DMS53 (cell line): ENCODE measurements around the gene STXBP2.
A peak's percentile ranks its signal among the peaks of the same experiment; 100 is the strongest.

Experiments used
- DNase-seq: peaks from one replicate; lab custom pipeline; 2025; lab: John Stamatoyannopoulos, UW

The STXBP2 gene

GRCh38 chr19:7632340-7633203 lies 4.3 kb upstream of the STXBP2 start:
- DNase-seq, result no peak

GRCh38 chr19:7633698-7634097 lies 3.2 kb upstream of the STXBP2 start, which contains the start of gene PCP2:
Gene PCP2 (minus strand): TSS chr19:7633719. CDS start chr19:7633457, 262 bp downstream.
- no peak for DNase-seq

GRCh38 chr19:7635670-7636069 lies 1.2 kb upstream of the STXBP2 start:
- DNase-seq, result no peak

GRCh38 chr19:7636317-7636690 lies 606 bp upstream of the STXBP2 start:
- no peak for DNase-seq

- peak; percentile 52 for DNase-seq
These were observed 705 bp downstream of the STXBP2 start for GRCh38 chr19:7637374-7638256.

GRCh38 chr19:7638802-7639465 lies 2.0 kb downstream of the STXBP2 start:
- no peak for DNase-seq

GRCh38 chr19:7639863-7640348 lies 3.0 kb downstream of the STXBP2 start:
- no peak for DNase-seq

- no peak for DNase-seq
These were observed 3.9 kb downstream of the STXBP2 start for GRCh38 chr19:7640803-7641202.

GRCh38 chr19:7641290-7642276 lies 4.7 kb downstream of the STXBP2 start:
- no peak for DNase-seq

- DNase-seq, result no peak
These were observed 5.6 kb downstream of the STXBP2 start for GRCh38 chr19:7642295-7643030.

- no peak for DNase-seq
These were observed 6.1 kb downstream of the STXBP2 start for GRCh38 chr19:7643031-7643415.

GRCh38 chr19:7643629-7644549 lies 7.0 kb downstream of the STXBP2 start:
- DNase-seq, result peak; percentile 44

GRCh38 chr19:7644550-7644877 lies 7.6 kb downstream of the STXBP2 start:
- no peak for DNase-seq

- DNase-seq, result no peak
These were observed 8.3 kb downstream of the STXBP2 start for GRCh38 chr19:7645163-7645562.

- no peak for DNase-seq
These were observed 8.9 kb downstream of the STXBP2 start for GRCh38 chr19:7645656-7646425.

- no peak for DNase-seq
These were observed 9.5 kb downstream of the STXBP2 start for GRCh38 chr19:7646426-7646700.

GRCh38 chr19:7647156-7647555 lies 10.2 kb downstream of the STXBP2 start:
- no peak for DNase-seq

GRCh38 chr19:7648265-7649014 lies 11.5 kb downstream of the STXBP2 start:
- no peak for DNase-seq
